Aorta (tissue), 5 donors: Measurements from ENCODE around the gene ABCB1. TPM values are rescaled to one million over a fixed set of nuclear protein-coding genes. Genes with fewer than 3 reads are reported as not detected.
"Not testable (repeated sequence)": the region's sequence is repeated elsewhere in the genome, so short reads cannot be mapped to it uniquely, and the experiment has no call there.

ENCODE experiments used
- ATAC-seq: fragments of 200-7000 bp; cut with Tn5 transposase; one replicate; pipeline ENCODE4 v1.9.1; 2022; ENCODE audit warnings: moderate library complexity; ENCODE audit not compliant: low FRiP score
- DNase-seq, 2 donors: peaks; one replicate each; pipeline ENCODE4 v3.0.0-alpha.2; 2020
- H3K27ac ChIP-seq, 2 donors: one replicate each; pipeline ENCODE4 v1.5.1; 2013; ENCODE audit warnings: low read length in 2 of 2, mild to moderate bottlenecking in 2 of 2, moderate library complexity in 2 of 2, control low read depth in 1 of 2, inconsistent platforms in 1 of 2, low read depth in 1 of 2
- H3K27me3 ChIP-seq, 2 donors: one replicate each; pipeline ENCODE4 v1.6.1; 2013; ENCODE audit warnings: control low read depth in 1 of 2, low read length in 1 of 2, mild to moderate bottlenecking in 1 of 2, moderate library complexity in 1 of 2; ENCODE audit not compliant: insufficient read depth in 2 of 2, control insufficient read depth in 1 of 2
- H3K36me3 ChIP-seq, 2 donors: one replicate each; pipeline ENCODE4 v1.6.1; 2013; ENCODE audit warnings: control low read depth in 1 of 2, low read length in 1 of 2, mild to moderate bottlenecking in 1 of 2; ENCODE audit not compliant: insufficient read depth in 2 of 2, control insufficient read depth in 1 of 2
- H3K4me1 ChIP-seq, 2 donors: one replicate each; pipeline ENCODE4 v1.6.1; 2013; ENCODE audit warnings: low read length in 2 of 2, control low read depth in 1 of 2, mild to moderate bottlenecking in 1 of 2, moderate library complexity in 1 of 2; ENCODE audit not compliant: insufficient read depth in 2 of 2, control insufficient read depth in 1 of 2
- H3K4me3 ChIP-seq, 2 donors: one replicate each; pipeline ENCODE4 v1.5.1; 2013; ENCODE audit warnings: low read length in 2 of 2, control low read depth in 1 of 2, mild to moderate bottlenecking in 1 of 2
- H3K9me3 ChIP-seq: one replicate; pipeline ENCODE4 v1.6.1; 2013; ENCODE audit warnings: mild to moderate bottlenecking, low read length; ENCODE audit not compliant: control insufficient read depth
- WGBS, 2 donors: extraction: QIAGEN DNeasy Blood & Tissue Kit; methylation state at CpG; one replicate each; pipeline ENCODE4 v1.1.7; 2013; 5-methylcytosine and 5-hydroxymethylcytosine counted together
- intact Hi-C, 2 donors: fragments of 100-400 bp; cut with DNase I; formaldehyde crosslinking; loops; one replicate each; pipeline versions ENCODE4 v1.14.2 to v1.15.0; 2022
- polyA plus RNA-seq, 2 donors: library from polyadenylated mRNA; stranded (reverse); fragments of 200-250 nt; gene quantifications; one replicate each; pipeline ENCODE4 v1.2.3, GENCODE V29; 2013
- total RNA-seq, 2 donors: library from RNA; stranded (reverse); fragmentation: NEBNext Ultra II Directional; extraction: Animal tissue kit (Norgen Biotek cat#: 25700); gene quantifications; one replicate each; pipeline ENCODE4 v1.2.1, GENCODE V29; 2021
- donor health status: healthy with polysubstance abuse.
- donor health status: Bipolar disorder and iron deficiency.
- donor health status: DM: no; HTN: no; CAD: no.
- donor health status: DM: no; HTN: no; CAD: no.
- donor health status: DM: yes; HTN: yes; CAD: no.

Gene ABCB1
- total and polyA plus RNA-seq, 4 donors = 0.05 to 10.6 (median 2.8) TPM

DNA sequence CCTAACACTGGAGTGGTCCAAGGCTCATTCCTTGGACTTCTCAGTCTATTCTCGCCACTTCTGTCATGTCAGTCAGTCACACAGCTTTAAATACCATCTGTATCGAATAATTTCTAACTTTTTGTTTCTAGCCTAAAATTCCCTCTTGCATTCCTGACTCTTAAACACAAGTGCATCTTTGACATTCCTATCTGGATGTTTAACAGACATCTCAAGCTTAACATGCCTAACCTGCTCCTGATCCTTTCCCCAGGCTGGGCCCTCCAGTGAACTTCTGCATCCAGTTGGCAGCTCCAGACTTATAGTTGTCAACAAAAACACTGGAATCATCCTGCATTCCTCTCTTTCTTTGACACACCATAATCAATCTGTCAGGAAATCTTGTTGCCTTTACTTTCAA lies 120.7 kb downstream of the ABCB1 start:
- DNase-seq (no peak), ATAC-seq (no peak)
- H3K27ac ChIP-seq = no peak overlapping the region
- no peaks in the 10 kb centered on the region for H3K4me1 ChIP-seq
- no peaks in the 10 kb centered on the region for H3K9me3 ChIP-seq
- no peaks in the 10 kb centered on the region for H3K36me3 ChIP-seq
- no peaks in the 10 kb centered on the region for H3K27me3 ChIP-seq
- H3K4me3 ChIP-seq = no peak overlapping the region
- 57 to 78% methylated on average over 2 of the region's 2 CpGs for WGBS, 2 donors
- intact Hi-C loops = loop anchor here in 1 of 2 donors (10.0 kb wide), 1 partner anchor 135 kb away; the partner anchor contains the start of gene CROT

DNA sequence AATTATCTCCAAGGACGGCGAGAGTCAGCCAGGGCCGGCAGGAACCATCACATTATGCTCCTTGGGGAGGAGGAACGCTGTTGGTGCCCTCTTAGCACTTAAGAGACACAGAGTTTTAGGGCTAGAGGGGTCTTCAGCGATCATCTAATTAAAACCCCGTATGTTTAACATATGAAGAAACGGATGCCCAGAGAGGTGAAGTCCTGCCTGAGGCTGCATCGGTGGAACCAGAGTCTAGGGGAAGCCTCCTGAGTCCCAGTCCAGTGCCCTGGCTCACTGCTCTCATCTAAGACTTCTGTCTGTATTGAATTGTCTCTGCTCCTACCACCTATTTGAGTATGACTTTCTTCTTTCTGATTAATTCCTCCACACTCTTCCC lies 124.5 kb downstream of the ABCB1 start:
- H3K9me3 ChIP-seq = no peaks in the 10 kb centered on the region
- peak overlapping the region; percentile 48 to 81 for H3K4me3 ChIP-seq
- DNase-seq = no peak
- WGBS, 2 donors = 34 to 37% methylated on average over 8 of the region's 8 CpGs
- ATAC-seq = no peak
- intact Hi-C loops = loop anchor here in 1 of 2 donors (10.0 kb wide), 1 partner anchor 131 kb away; the partner anchor contains the start of gene CROT
- H3K27me3 ChIP-seq = no peaks in the 10 kb centered on the region
- no peaks in the 10 kb centered on the region for H3K4me1 ChIP-seq
- no peaks in the 10 kb centered on the region for H3K36me3 ChIP-seq
- H3K27ac ChIP-seq = no peak overlapping the region

DNA sequence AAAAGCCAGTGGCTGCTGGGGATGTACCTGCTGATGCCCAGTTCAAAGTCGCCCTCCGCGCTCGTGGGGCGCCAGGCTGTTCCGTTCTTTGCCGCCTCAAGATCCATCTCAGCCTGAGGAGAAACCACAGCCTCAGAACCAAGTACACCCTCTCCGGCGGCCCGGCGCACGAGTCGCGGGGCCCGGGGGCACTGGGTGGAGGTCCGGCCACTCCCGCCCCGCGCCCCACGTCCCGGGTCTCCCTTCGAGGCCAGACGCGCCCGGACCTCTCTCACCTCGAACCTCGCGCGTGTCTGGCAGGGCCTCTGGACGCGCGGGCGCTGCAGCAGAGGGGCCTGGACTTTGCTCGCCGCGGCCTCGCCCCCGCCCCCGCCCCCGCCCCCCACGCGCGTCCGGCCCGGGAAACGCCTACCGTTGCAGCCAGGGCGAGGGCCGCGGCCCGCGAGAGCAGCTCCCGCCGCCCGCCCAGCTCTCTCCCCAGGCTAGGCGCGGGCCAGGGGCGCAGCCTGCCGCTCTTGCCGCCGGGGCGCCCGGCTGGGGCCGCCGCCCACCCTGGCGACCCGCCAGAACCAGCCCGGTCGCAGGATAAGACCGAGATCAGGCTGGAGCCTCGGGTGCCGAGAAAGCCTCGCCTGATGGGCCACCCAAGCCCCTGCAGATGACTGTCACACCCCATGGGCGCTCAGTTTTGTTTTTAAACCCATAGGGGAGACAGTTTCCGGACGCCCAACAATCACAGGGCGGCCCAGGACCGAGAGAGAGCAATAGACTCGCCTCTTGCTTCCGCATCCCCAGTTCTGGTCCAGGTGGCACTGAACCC lies 125.1 kb downstream of the ABCB1 start, which contains the start of gene ABCB4:
TSS of gene ABCB4 (minus strand) at position 322 of the 820 bp plus-strand sequence. CDS start at position 107, 215 bp downstream.
- no peaks in the 10 kb centered on the region for H3K27me3 ChIP-seq
- H3K4me3 ChIP-seq = peak within 1 kb of the TSS; percentile 48 to 81
- 2% methylated on average over 62 to 80 of the region's 80 CpGs for WGBS, 2 donors
- DNase-seq (peak; percentile 52 to 78), ATAC-seq (peak; percentile 39)
- no peaks in the 10 kb centered on the region for H3K9me3 ChIP-seq
- H3K36me3 ChIP-seq = no peaks in the 10 kb centered on the region
- peak within 1 kb of the TSS; percentile 26 to 82 for H3K27ac ChIP-seq
- H3K4me1 ChIP-seq = no peaks in the 10 kb centered on the region
- intact Hi-C loops = loop anchor here in 1 of 2 donors (10.0 kb wide), 1 partner anchor 131 kb away; the partner anchor contains the start of gene CROT

DNA sequence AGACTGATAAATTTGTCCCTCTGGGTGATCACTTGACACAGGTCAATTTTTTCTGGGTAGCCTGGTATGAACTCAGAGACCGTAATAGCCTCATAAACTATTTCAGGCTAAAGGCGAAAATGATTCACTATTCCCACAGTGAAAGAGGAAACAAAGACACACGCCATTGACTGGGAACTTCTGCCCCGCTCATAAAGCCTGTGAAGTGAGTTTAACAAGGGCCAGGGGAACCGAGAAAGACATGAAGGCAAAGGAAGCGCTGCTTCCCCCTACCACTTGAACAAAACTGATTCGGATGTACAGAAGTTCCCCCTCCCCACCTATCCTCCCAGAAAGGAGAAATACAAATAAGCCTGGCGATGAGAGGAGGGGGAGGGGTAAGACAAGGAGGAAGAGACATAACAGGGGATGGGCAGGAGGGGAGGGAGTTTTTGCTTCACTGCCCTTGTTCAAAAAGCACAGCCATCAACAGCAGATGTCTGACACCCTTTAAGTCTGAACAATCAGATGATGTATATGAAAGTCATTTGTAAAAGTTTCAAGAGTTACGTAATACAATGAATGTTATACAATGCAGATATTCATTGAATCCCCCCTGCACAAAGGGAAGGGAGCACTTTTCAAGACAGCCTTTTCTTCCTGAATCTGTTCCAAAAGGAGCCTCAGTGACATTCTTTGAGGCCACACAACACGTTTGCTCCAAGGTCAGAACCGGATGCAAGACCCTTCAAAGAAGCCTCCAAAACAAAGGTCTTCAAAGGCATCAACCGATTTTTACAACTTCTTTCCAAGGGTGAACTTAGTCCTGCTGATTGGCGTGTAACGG lies 125.9 kb downstream of the ABCB1 start:
- ATAC-seq = peak; percentile 84
- DNase-seq = peak in 1 of 2 donors; percentile 49
- Histone ChIP-seq H3K27me3 (no peaks in the 10 kb centered on the region), H3K4me1 (no peaks in the 10 kb centered on the region), H3K27ac (peak overlapping the region; percentile 26 to 82), H3K36me3 (no peaks in the 10 kb centered on the region), H3K9me3 (no peaks in the 10 kb centered on the region), H3K4me3 (peak overlapping the region; percentile 48 to 81)
- whole genome bisulfite sequencing, 2 donors = 3 to 5% methylated on average over 14 of the region's 14 CpGs
- intact Hi-C loops = loop anchor here in 1 of 2 donors (10.0 kb wide), 1 partner anchor 130 kb away; the partner anchor contains the start of gene CROT

DNA sequence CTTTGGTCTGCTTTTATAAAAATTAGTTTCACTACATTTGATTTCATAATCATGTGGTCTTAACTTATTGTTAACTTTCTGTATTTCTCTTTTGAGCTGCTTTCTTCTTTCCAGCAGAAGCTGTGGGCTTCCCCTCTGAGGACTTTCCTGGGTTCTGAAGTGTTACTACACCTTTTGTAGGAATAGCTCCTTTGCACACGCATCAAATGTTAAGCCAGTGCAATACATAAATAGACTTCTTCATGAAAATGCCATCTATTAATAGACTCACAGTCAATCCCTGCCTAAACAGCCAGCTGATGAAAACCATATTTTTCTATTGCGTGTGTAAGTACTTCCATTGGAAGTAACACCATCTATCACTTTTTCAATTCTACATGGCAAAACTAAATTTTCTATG lies 126.7 kb downstream of the ABCB1 start:
- Histone ChIP-seq H3K4me3 (peak overlapping the region in 1 of 2 donors; percentile 81), H3K27ac (no peak overlapping the region), H3K36me3 (no peaks in the 10 kb centered on the region), H3K27me3 (no peaks in the 10 kb centered on the region), H3K9me3 (no peaks in the 10 kb centered on the region), H3K4me1 (no peaks in the 10 kb centered on the region)
- intact Hi-C loops = loop anchor here in 1 of 2 donors (10.0 kb wide), 1 partner anchor 129 kb away; the partner anchor contains the start of gene CROT
- 4 to 7% methylated on average over 2 of the region's 2 CpGs for WGBS, 2 donors
- no peak for ATAC-seq
- no peak for DNase-seq

DNA sequence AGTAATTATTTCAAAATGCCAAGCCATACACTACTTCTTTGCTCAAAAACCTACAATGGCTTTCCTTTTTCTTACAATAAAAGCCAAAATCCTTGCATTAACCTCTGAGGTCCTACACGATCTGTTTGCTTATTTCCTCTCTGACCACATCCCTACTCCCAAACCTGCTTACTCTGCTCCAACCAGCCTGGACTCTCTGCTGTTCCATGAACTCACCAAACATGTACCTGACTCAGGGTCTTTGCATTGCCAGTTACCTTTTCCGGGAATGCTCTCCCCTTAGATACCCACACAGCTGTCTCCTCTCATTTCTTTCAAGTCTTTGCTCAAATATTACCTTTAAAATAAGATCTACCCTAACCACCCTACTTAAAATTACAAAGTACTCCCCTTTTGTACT lies 127.5 kb downstream of the ABCB1 start:
- DNase-seq (no peak), ATAC-seq (no peak)
- Histone ChIP-seq H3K4me1 (no peaks in the 10 kb centered on the region), H3K27ac (no peak overlapping the region), H3K9me3 (no peaks in the 10 kb centered on the region), H3K36me3 (no peaks in the 10 kb centered on the region), H3K4me3 (no peak overlapping the region), H3K27me3 (no peaks in the 10 kb centered on the region)
- 58 to 79% methylated on average over 2 of the region's 2 CpGs for WGBS, 2 donors
- intact Hi-C loops = loop anchor here in 1 of 2 donors (10.0 kb wide), 1 partner anchor 128 kb away; the partner anchor contains the start of gene CROT

DNA sequence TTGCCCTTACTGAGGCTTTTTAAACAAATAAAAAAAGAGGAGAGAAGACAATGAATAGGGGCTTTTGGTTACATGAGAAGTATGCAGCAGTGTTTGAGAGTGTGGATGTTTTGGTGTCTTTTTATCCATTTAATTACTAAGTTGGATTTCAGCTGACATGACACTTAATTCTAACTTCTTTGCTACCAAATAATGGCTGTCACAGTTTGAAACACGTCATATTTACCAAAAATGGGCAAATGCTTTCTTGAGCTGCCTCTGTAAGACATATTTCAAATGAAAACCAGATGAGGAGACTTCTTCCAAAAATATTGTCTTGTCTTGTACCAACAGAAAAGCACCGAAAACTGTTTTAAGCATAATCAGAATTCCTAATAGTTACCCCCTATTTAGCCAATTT lies 129.2 kb downstream of the ABCB1 start:
- no peaks in the 10 kb centered on the region for H3K36me3 ChIP-seq
- H3K27ac ChIP-seq = no peak overlapping the region
- ATAC-seq (no peak), DNase-seq (no peak)
- no peak overlapping the region for H3K4me3 ChIP-seq
- H3K27me3 ChIP-seq = no peaks in the 10 kb centered on the region
- no peaks in the 10 kb centered on the region for H3K4me1 ChIP-seq
- 61 to 82% methylated on average over 2 of the region's 2 CpGs for WGBS, 2 donors
- no peaks in the 10 kb centered on the region for H3K9me3 ChIP-seq
- intact Hi-C loops = loop anchor here in 1 of 2 donors (10.0 kb wide), 1 partner anchor 127 kb away; the partner anchor contains the start of gene CROT

DNA sequence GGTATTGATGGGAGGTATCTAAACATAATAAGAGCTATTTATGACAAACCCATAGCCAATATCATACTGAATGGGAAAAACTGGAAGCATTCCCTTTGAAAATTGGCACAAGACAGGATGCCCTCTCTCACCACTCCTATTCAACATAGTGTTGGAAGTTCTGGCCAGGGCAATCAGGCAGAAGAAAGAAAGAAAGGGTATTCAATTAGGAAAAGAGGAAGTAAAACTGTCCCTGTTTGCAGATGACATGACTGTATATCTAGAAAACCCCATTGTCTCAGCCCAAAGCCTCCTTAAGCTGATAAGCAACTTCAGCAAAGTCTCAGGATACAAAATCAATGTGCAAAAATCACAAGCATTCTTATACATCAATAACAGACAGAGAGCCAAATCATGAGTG lies 131.5 kb downstream of the ABCB1 start:
- H3K4me3 ChIP-seq, H3K27ac ChIP-seq, H3K27me3 ChIP-seq, DNase-seq, H3K9me3 ChIP-seq, intact Hi-C loops, H3K4me1 ChIP-seq, H3K36me3 ChIP-seq, ATAC-seq: not testable (repeated sequence)
